Body of pancreas (tissue), 4 donors: ENCODE results near the gene TMEM232. TPM values are rescaled to one million over a fixed set of nuclear protein-coding genes. Genes with fewer than 3 reads are reported as not detected.

ENCODE experiments used
- ATAC-seq: fragments of 150-250 bp; one replicate; pipeline ENCODE4 v1.9.1; 2016
- DNase-seq, 4 donors: peaks; one replicate each; pipeline ENCODE4 v3.0.0-alpha.2; 2019
- H3K27ac ChIP-seq, 4 donors: fragments of 200-600 bp; sonication (generic); 1 replicate in 3 of 4; 2 replicates in 1 of 4; pipeline versions ENCODE4 v1.5.1 to v1.6.1; 2016 to 2019; ENCODE audit warnings: mild to moderate bottlenecking in 1 of 4, mixed read lengths in 1 of 4, moderate library complexity in 1 of 4
- H3K27me3 ChIP-seq, 2 donors: fragments of 200-600 bp; sonication (generic); one replicate each; pipeline ENCODE4 v1.6.0; 2016; ENCODE audit warnings: mild to moderate bottlenecking in 1 of 2
- H3K36me3 ChIP-seq, 2 donors: fragments of 200-600 bp; sonication (generic); replicated peaks in 1 of 2; 2 replicates each; pipeline ENCODE4 v1.5.1; 2016; ENCODE audit warnings: low read depth in 2 of 2; ENCODE audit not compliant: insufficient read depth in 1 of 2
- H3K4me1 ChIP-seq: fragments of 200-600 bp; sonication (generic); one replicate; pipeline ENCODE4 v1.6.0; 2016
- H3K4me3 ChIP-seq, 2 donors: fragments of 200-600 bp; sonication (generic); 1 replicate in 1 of 2; 2 replicates in 1 of 2; pipeline ENCODE4 v1.5.1; 2016 to 2019
- H3K9me3 ChIP-seq, 3 donors: fragments of 200-600 bp; sonication (generic); 1 replicate in 2 of 3; 2 replicates in 1 of 3; pipeline ENCODE4 v1.5.1; 2016
- POLR2A ChIP-seq, 3 donors: fragments of 450-650 bp; IDR thresholded peaks; one replicate each; pipeline ENCODE4 v1.6.1; 2016; ENCODE audit warnings: antibody characterized with exemption in 3 of 3, mild to moderate bottlenecking in 2 of 3
- WGBS, 2 donors: methylation state at CpG; one replicate each; pipeline ENCODE4 v1.1.5; 2017; 5-methylcytosine and 5-hydroxymethylcytosine counted together
- intact Hi-C: fragments of 100-400 bp; cut with DNase I; formaldehyde crosslinking; loops from one replicate; pipeline ENCODE4 v1.15.1; 2023
- total RNA-seq, 2 donors: library from RNA; depleted of rRNA; stranded (reverse); fragments of >200 nt; gene quantifications; one replicate each; pipeline ENCODE4 v1.1.0, GENCODE V29; 2016
- TF ChIP-seq, protein P1 (sequence below), 7 experiments: fragments of 450-650 bp in 4 of 7; fragments of 200-600 bp in 3 of 7; sonication (generic) in 3 of 7; IDR thresholded peaks; one replicate each; pipeline ENCODE4 v1.5.1; 2016 to 2019; ENCODE audit warnings: antibody characterized with exemption in 7 of 7

Gene TMEM232
- total RNA-seq, 2 donors from 2014 or later: 1.3 to 3.1 TPM

DNA sequence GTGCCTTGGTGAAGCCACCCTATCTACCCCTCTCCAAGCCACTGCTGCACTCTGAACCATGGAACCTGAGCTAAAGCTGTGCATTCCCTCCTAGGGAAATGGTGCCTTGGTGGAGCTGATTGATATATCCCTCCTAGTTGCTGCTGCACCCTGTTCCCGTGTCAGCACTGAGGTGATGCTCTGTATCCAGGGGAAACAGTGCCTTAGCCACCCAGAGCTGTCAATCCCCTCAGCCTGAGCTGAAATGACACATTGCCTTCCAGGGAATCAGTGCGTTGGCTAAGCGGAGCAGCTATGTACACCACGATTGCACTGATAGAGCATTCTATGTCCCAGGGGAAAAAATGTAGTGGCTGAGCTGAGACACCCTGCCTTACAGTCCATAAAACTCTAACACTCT is 257.0 kb downstream of the TMEM232 start:
- TF ChIP-seq, protein P1, sequence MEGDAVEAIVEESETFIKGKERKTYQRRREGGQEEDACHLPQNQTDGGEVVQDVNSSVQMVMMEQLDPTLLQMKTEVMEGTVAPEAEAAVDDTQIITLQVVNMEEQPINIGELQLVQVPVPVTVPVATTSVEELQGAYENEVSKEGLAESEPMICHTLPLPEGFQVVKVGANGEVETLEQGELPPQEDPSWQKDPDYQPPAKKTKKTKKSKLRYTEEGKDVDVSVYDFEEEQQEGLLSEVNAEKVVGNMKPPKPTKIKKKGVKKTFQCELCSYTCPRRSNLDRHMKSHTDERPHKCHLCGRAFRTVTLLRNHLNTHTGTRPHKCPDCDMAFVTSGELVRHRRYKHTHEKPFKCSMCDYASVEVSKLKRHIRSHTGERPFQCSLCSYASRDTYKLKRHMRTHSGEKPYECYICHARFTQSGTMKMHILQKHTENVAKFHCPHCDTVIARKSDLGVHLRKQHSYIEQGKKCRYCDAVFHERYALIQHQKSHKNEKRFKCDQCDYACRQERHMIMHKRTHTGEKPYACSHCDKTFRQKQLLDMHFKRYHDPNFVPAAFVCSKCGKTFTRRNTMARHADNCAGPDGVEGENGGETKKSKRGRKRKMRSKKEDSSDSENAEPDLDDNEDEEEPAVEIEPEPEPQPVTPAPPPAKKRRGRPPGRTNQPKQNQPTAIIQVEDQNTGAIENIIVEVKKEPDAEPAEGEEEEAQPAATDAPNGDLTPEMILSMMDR (IDR thresholded peaks at IDR 0.05): no peak
- no peak for TF ChIP-seq POLR2A (IDR thresholded peaks at IDR 0.05)

DNA sequence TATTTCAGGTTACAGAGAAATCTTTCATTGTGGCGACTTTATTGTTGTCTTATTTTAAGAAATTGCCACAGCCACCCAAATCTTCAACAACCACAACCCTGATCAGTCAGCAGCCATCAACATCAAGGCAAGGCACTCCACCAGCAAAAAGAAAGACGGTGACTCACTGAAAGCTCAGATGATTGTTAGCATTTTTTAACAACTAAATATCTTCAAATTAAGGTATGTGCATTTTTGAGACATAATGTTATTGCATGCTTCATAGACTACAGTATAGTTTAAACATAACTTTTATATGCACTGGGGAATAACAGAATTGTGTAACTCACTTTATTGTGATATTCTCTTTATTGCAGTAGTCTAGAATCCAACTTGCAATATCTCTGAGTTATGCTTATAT is 263.4 kb downstream of the TMEM232 start:
- TF ChIP-seq, protein P1 (IDR thresholded peaks at IDR 0.05): no peak
- TF ChIP-seq POLR2A (IDR thresholded peaks at IDR 0.05): no peak
- WGBS, 2 donors: 77 to 86% methylated on average over 2 of the region's 2 CpGs

More for the DNA sequence above, 257.0 kb downstream of the TMEM232 start:
- DNase-seq: no peak
- Histone ChIP-seq H3K27me3 (no peaks in the 10 kb centered on the region), H3K4me3 (no peak overlapping the region), H3K27ac (no peak overlapping the region), H3K9me3 (peaks cover 0 to 4% (median 0%) of the 10 kb centered on the region in 3 donors), H3K36me3 (no peaks in the 10 kb centered on the region), H3K4me1 (no peaks in the 10 kb centered on the region)
- 84 to 92% methylated on average over 4 of the region's 4 CpGs for WGBS, 2 donors
- no peak for ATAC-seq
- intact Hi-C loops: no loop called here

DNA sequence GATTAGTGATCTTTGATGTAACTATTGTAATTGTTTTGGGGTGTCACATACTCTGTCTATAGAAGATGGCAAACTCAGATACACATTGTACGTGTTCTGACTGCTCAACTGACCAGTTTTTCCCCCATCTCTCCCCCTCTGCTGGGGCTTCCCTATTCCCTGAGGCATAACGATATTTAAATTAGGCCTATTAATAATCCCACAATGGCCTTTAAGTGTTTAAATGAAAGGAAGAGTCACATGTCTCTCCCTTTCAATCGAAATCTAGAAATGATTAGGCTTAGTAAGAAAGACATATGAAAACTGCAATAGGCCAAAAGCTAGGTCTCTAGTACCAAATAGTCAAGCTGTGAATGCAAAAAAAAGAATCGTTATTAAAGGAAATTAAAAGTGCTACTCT is 265.6 kb downstream of the TMEM232 start:
- no peaks in the 10 kb centered on the region for H3K4me1 ChIP-seq
- no peak overlapping the region for H3K27ac ChIP-seq
- no peak for TF ChIP-seq POLR2A (IDR thresholded peaks at IDR 0.05)
- DNase-seq: no peak
- H3K4me3 ChIP-seq: no peak overlapping the region
- H3K36me3 ChIP-seq: no peaks in the 10 kb centered on the region
- no peak for ATAC-seq
- no peaks in the 10 kb centered on the region for H3K27me3 ChIP-seq
- 71 to 77% methylated on average over 4 of the region's 4 CpGs for WGBS, 2 donors
- no peaks in the 10 kb centered on the region for H3K9me3 ChIP-seq
- intact Hi-C loops: no loop called here

More for the DNA sequence above, 263.4 kb downstream of the TMEM232 start:
- Histone ChIP-seq H3K36me3 (no peaks in the 10 kb centered on the region), H3K27me3 (no peaks in the 10 kb centered on the region), H3K4me3 (no peak overlapping the region), H3K9me3 (no peaks in the 10 kb centered on the region), H3K27ac (no peak overlapping the region), H3K4me1 (no peaks in the 10 kb centered on the region)
- intact Hi-C loops: no loop called here
- ATAC-seq (no peak), DNase-seq (no peak)

DNA sequence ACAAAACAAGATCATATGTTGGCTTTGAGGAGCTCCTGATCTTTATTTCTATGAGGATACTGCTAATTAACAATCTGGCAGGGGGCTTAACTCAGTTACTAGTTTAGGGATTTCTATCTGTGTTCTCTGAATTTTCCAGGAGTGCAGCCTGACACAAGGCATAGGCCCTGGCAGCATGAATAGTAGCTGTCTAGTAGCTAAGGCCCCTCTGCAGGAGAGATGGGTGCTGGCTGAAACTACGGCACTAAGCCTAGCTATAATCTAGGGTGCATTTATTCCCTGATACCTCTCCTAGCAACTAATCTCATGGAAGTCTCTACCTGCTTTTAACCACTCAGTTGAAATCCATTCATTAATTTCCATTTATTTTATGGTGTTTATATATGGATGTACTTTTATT is 268.2 kb downstream of the TMEM232 start:
- Histone ChIP-seq H3K4me3 (no peak overlapping the region), H3K27me3 (no peaks in the 10 kb centered on the region), H3K9me3 (no peaks in the 10 kb centered on the region), H3K27ac (no peak overlapping the region), H3K36me3 (no peaks in the 10 kb centered on the region), H3K4me1 (no peaks in the 10 kb centered on the region)
- intact Hi-C loops: no loop called here
- DNase-seq (no peak), ATAC-seq (no peak)
- no peak for TF ChIP-seq POLR2A (IDR thresholded peaks at IDR 0.05)
- TF ChIP-seq, protein P1 (IDR thresholded peaks at IDR 0.05): no peak
- WGBS, 2 donors: 95% methylated on average over 1 of the region's 1 CpG

DNA sequence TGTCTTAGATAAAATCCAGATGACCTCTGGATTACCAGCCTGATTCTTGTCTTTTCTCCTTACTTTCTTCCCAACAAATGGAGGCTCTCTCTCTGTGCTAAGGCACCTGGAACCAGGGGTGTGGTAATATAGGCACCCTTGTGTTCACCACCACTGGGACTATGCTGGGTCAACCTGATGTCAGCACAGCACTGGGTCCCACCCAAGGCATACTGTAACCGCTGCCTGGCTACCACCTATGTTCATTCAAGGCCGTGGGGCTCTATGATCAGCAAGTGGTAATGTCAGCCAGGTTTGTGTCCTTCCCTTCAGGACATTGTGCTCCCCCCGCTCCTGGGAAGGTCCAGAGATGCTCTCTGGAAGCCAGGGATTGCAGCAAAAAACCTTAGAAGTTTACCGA is 283.6 kb downstream of the TMEM232 start:
- Histone ChIP-seq H3K4me3 (no peak overlapping the region), H3K27me3 (no peaks in the 10 kb centered on the region), H3K4me1 (no peaks in the 10 kb centered on the region), H3K27ac (no peak overlapping the region), H3K36me3 (no peaks in the 10 kb centered on the region), H3K9me3 (no peaks in the 10 kb centered on the region)
- no peak for DNase-seq
- WGBS, 2 donors: 83 to 89% methylated on average over 4 of the region's 4 CpGs
- TF ChIP-seq, protein P1 (IDR thresholded peaks at IDR 0.05): no peak
- no peak for TF ChIP-seq POLR2A (IDR thresholded peaks at IDR 0.05)
- intact Hi-C loops: no loop called here
- ATAC-seq: no peak
